ENCODE measurements around the gene LPP.

DNA sequence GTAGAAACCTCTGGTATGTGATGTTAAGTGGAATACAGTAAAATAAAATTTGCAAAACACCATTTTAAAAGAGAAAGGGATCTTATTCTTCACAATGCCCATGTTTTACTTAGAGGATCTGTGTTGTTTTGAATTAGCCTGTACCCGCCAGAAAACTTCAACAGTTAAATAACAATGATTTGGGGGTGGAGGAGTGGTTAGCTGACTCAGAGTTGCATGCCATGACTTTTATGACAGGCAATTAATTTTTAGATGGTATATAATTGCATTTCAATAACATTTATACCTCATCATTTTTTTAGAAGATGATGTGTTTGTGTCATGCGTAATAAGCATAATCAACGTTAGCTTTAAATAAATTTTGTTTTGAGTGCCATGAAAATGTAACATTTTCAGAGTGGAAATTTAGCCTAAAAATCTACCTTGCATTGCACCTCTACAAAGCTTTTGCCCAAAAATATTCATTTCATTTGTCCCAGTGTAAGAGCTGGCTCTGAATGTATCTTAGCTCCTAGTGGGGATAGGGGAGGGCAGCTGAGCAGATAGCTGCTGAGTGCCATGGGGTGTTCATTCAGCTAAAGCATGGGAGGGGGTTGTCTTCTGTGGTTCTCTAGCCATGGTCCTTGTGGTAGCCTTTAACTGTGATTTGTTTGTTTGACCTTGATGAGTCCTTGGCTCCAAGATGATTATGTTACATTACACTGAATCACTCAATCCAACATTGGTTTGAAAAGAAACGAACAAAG lies 379.8 kb downstream of the LPP start:
- TF ChIP-seq EZH2 (IDR thresholded peaks at IDR 0.05) (no peak), POLR2AphosphoS5 (IDR thresholded peaks at IDR 0.05; ENCODE audit: borderline replicate concordance, low read depth, low read length) (no peak)

Measured in SK-N-MC (cell line).